AG08395 (cell line): Measurements from ENCODE around the gene GCKR.
A peak's percentile ranks its signal among the peaks of the same experiment; 100 is the strongest.
"Not testable (repeated sequence)": the region's sequence is repeated elsewhere in the genome, so short reads cannot be mapped to it uniquely, and the experiment has no call there.

ENCODE experiments used
- DNase-seq: peaks from one replicate; pipeline ENCODE4 v3.0.0; 2012; ENCODE audit warnings: mixed read lengths, low spot score

The GCKR gene

GRCh38 chr2:27518113-27518781 is 21.6 kb downstream of the GCKR start:
- DNase-seq = no peak

GRCh38 chr2:27518782-27519113 is 22.1 kb downstream of the GCKR start:
- no peak for DNase-seq

- DNase-seq = no peak
Observed at GRCh38 chr2:27520316-27520715, 23.7 kb downstream of the GCKR start.

GRCh38 chr2:27522400-27522945 is 25.8 kb downstream of the GCKR start:
- no peak for DNase-seq

- DNase-seq = no peak
Observed at GRCh38 chr2:27527182-27527581, 30.5 kb downstream of the GCKR start.

- no peak for DNase-seq
Observed at GRCh38 chr2:27531983-27532382, 35.3 kb downstream of the GCKR start.

- no peak for DNase-seq
Observed at GRCh38 chr2:27537287-27537686, 40.6 kb downstream of the GCKR start.

GRCh38 chr2:27538839-27539450 is 42.3 kb downstream of the GCKR start:
- DNase-seq = not testable (repeated sequence)

GRCh38 chr2:27539649-27540048 is 43.0 kb downstream of the GCKR start:
- DNase-seq = not testable (repeated sequence)

GRCh38 chr2:27544143-27544821 is 47.6 kb downstream of the GCKR start:
- no peak for DNase-seq

- DNase-seq = no peak
Observed at GRCh38 chr2:27545348-27546141, 48.9 kb downstream of the GCKR start.

GRCh38 chr2:27549303-27549702 is 52.7 kb downstream of the GCKR start:
- no peak for DNase-seq

- no peak for DNase-seq
Observed at GRCh38 chr2:27551514-27551913, 54.9 kb downstream of the GCKR start.

GRCh38 chr2:27552941-27553340 is 56.3 kb downstream of the GCKR start:
- DNase-seq = no peak

- DNase-seq = not testable (repeated sequence)
Observed at GRCh38 chr2:27554451-27554850, 57.8 kb downstream of the GCKR start.

GRCh38 chr2:27559228-27559627 is 62.6 kb downstream of the GCKR start:
- no peak for DNase-seq

GRCh38 chr2:27561060-27561459 is 64.4 kb downstream of the GCKR start:
- no peak for DNase-seq

GRCh38 chr2:27566628-27567027 is 70.0 kb downstream of the GCKR start:
- DNase-seq = peak; percentile 69

- DNase-seq = no peak
Observed at GRCh38 chr2:27569398-27569797, 72.8 kb downstream of the GCKR start.

- no peak for DNase-seq
Observed at GRCh38 chr2:27571197-27571596, 74.6 kb downstream of the GCKR start.

GRCh38 chr2:27571681-27572080 is 75.0 kb downstream of the GCKR start:
- DNase-seq = no peak

- no peak for DNase-seq
Observed at GRCh38 chr2:27572439-27572838, 75.8 kb downstream of the GCKR start.
